Measurements from ENCODE around the gene LRRC8C.

Gene LRRC8C

DNA sequence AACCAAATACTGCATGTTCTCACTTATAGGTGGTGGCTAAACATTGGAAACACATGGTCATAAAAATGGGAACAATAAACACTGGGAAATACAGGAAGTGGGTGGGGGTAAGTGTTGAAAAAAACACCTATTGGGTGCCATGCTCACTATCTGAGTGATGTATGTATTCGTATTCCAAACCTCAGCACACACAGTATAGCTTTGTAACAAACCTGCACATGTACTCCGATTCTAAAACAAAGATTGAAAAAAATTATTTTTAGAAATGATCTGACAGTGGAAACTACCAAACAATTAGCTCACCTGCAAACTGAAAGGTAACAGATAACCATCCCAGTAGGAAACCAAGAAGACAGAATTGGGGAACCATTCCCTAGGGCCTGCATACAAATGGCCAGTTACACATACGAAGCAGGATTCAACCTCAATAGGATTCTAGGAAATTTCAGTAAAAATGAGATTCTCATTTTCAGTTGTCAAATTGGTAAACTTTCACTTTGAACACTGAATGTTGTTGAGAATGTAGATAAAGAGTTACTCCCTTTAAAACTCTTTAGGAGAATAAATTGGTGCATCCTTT, 99.8 kb downstream of the LRRC8C start:
- DNase-seq (ENCODE audit: low read depth), result no peak

DNA sequence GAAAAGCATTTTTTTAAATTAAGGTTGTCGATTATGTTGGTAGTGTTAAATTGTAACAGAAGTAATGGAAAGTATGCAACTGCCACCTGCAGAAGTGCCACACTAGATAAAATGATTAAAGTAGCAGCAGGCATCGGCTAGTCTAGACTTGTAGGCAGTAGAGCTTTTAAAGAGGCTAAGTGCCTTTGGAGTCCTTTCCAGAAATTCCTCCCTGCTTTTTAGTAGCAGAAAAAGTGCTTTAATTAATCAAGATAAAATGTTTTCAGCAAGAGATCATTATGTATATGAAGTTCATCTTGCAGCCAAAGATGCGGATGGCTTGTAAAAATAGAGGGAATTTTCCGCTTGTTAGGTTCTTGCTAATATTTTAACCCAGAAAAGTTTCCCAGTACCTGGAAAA, 100.8 kb downstream of the LRRC8C start:
- no peak for DNase-seq (ENCODE audit: low read depth)

DNA sequence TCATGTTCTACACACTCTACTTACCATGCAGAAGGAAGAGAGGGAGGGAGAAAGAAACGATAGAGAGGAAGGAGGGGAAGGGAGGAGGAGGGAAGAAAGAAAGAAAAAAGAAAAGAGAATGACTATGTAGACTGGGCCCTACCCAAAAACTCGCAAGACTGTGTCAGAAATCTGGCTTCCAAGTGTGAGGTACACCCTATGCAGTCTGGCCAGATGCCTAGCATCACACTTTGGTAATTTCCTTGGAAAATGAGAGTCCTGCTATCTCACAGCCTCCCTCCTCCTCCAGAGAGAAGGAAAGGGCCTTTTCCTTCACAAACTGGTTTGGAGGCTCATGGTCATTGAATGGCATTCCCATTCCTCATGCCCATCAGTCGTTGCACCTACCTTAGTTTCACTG, 101.5 kb downstream of the LRRC8C start:
- DNase-seq (ENCODE audit: low read depth), result no peak

DNA sequence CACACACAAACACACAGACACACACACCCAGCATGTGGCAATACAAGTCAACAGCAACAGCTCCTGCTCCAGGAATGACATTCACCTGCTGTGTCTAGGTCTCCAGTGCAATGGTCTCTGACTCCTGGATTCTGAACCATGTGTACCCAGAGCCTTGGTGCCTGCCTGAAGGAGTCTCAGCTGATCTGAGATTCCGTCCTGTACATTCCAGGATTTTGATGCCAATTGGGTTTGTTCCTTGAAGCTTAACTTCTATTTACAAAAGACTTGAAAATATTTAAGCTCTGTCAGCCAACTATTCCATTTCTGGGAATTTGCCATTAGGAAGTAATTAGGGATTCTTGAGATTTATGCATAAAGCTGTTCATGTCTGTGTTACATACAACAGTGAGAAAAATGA, 102.6 kb downstream of the LRRC8C start:
- DNase-seq (ENCODE audit: low read depth), result no peak

DNA sequence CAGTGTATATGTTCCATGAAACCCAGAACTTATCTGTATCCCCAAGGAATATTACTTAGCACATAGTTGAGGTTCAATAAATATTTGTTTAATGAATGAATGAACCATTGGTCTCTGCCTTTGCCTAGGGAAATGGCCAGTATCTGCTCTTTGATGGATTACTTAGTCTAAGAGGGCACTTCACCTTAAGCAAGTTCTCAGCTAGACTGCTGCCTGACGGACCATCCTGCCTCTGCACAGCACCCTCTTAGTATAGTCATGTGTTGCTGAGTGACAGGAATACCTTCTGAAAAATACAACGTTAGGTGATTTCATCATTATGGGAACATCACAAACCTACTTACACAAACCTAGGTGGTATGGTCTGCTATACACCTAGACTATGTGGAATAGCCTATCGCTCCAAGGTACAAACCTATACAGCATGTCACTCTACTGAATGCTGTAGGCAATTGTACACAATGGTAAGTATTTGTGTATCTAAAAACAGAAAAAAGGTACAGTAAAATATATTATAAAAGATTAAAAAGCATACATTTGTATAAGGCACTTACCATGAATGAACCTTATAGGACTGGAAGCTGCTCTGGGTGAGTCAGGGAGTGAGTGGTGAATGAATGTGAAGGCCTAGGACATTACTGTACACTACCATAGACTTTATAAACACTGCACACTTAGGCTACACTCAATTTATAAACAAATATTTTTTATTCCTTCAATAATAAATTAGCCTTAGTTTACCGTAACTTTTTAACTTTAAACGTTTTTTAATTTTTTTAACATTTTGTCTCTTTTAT, 104.2 kb downstream of the LRRC8C start:
- DNase-seq (ENCODE audit: low read depth), result peak; percentile 75

DNA sequence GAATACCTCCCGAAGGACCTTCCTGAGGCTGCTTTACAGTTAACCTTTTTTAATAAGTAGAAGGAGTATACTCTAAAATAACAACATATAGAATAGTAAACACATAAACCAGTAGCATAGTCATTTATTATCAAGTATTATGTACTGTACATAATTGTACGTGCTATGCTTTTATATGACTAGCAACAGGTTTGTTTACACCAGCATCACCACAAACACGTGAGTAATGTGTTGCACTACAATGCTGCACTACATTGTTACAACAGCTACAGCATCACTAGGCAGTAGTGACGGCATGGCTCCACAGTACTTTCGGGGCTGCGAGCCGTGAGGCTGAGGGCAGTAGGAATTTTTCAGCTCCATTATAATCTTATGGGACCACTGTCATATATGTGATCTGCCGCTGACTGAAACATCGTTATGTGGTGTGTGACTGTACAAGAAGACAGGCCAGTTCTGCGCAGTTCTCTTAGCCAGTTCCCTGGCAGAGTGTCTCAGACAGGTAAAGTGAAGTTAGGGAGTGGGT, 105.1 kb downstream of the LRRC8C start:
- peak; percentile 57 for DNase-seq (ENCODE audit: low read depth)

DNA sequence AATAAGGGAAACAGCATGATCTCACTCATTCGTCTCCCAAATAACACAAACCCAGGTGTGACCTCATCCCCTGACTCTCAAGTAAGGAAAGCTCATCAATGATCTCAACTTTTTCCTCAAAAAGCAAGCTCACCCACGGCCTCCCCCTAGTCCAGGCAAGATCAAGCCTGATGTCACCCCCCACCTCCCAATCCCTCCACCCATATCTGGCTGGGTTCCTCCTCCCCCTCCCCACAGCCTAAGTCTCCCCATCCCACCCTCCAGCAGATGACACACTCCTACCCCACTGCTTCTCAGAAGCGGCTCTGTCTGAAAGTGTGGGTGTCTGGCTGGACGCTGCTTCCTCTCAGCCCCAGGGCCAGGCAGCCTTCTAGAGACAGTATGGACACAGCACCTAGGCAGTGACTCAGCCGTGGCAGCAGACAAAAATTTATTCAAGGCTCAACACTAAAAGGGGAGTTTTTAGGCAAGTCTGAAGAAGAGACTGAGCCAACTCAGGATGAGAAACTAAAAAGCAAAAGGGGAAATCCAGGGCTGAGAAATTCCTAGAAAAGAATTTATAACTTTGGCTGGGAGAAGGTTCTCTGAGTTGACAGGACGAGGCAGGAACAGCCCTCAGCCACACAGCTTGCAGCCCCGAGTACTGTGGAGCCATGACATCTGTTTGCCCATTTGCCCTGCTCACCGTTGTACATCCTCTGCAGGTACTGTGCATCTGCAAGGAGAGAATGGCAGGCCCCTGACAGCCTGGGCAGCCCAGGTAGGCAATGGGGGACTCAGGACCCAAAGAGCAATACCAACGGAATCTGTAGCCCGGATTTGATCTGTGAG, 106.3 kb downstream of the LRRC8C start:
- DNase-seq (ENCODE audit: low read depth), result peak; percentile 73

DNA sequence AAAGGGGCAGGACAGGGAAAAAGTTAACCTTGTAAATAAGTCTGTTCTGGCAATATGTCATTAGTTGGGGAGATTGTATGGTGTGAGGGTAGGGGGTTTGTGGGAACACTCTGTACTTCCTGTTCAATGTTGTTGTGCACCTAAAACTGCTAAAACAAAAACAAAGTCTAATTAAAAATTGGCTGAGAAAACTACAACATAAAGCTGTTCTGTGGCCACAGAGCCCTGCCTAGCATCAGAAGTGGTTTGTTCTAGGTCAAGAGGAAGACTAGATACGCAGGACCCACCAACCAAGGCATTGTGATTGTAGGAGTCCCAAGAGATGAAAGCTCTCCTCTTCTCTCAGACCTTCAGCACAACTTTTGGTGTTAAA, 106.9 kb downstream of the LRRC8C start:
- no peak for DNase-seq (ENCODE audit: low read depth)

DNA sequence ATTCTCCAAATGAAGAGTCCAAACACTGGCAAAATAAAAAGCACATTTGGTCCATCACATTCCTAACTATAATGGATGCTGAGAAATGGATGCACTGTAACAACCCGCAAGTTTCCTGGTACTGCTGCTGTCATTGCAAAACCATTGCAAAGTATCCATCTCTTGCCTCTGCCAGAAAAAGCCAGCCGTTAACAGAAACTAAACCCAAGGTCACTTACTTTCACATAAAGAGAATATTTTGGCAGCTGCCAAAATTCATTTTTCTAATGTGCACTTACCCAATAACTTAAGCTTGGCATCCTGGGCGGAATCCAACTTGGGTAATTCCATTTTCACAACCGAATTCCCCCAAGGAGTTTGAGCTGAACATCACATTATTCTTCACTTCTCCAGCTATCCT, 110.9 kb downstream of the LRRC8C start:
- no peak for DNase-seq (ENCODE audit: low read depth)

DNA sequence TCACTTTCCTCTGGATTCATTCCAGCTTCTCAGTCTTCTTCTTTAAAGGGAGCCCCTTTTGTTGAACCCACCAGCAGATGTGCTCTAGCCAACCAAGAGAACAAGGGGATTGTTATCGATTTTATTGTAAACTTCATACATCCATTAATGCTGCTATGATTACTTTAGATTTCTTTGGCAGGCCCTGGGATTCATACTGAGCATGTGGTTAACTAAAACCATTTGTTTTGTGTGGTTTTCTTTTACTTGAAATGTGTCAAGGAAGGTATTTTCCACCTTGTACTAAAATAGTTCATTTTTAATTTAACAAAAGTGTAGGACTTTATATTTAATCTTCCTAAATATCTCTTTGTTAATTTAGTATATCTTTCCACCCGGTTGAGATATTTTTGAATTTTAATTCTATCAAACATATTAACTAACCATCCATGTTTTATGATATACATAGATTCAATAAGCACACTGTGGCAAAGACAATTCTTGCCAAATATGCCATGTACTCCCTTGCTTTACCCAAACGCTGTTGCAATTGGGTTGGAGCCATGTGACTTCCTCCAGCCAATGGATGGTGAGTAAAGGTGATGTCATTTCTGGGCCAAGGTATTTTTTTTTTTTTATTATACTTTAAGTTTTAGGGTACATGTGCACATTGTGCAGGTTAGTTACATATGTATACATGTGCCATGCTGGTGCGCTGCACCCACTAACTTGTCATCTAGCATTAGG, 113.7 kb downstream of the LRRC8C start:
- DNase-seq (ENCODE audit: low read depth), result no peak

DNA sequence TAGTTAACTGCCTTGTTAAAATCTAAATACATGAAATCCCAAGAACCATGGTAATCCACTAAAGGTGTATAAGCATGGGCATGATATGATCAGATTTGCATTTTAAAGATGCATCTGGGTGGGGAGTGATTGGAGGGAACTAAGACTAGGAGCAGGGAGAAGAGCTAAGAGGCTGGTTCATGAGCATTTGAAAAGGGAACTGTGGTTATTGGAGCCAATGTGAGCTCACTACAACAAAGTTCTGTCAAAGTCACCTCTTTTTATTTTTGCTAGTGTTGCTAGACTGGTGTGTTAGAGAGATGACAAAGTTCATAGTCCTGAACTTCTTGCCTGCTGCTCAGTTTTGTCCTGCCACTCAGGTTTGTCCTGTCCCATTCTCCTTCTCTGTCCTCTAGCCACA, 120.8 kb downstream of the LRRC8C start:
- DNase-seq (ENCODE audit: low read depth), result no peak

DNA sequence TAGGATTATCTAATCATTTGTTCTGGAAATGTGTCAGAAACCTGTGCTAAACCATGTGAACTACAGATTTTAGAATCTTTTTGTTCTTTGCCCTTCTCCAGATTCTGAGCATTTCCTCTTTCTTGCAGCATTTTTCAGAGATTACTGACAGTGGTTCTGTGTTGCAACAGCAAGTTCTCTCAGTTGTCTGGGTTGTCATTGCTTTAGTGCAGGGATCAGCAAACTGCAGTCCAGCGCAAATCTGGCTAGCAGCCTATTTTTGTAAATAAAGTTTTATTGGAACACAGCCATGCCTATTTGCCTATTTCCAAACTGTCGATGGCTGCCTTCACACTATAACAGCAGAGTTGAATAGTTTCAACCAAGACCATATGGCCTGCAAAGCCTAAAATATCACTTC, 121.6 kb downstream of the LRRC8C start:
- DNase-seq (ENCODE audit: low read depth), result peak; percentile 16

DNA sequence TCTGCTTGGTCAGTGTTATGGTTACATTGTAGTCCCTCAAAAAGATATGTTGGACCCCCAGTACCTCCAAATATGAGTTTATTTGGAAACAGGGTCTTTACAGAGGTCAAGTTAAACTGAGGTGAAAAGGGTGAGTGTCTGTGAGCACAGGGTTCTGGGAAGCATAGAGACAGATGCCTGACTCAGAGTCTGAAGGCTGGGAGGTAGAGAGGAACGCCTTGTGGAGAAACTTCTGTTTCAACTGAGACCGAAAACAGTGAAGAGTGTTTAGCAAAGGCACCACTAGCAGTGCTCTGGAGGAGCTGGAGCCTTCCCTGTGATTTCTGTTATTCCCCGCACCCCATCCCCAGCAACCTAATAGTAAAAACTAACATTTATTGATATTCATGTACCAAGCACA, 122.7 kb downstream of the LRRC8C start:
- no peak for DNase-seq (ENCODE audit: low read depth)

DNA sequence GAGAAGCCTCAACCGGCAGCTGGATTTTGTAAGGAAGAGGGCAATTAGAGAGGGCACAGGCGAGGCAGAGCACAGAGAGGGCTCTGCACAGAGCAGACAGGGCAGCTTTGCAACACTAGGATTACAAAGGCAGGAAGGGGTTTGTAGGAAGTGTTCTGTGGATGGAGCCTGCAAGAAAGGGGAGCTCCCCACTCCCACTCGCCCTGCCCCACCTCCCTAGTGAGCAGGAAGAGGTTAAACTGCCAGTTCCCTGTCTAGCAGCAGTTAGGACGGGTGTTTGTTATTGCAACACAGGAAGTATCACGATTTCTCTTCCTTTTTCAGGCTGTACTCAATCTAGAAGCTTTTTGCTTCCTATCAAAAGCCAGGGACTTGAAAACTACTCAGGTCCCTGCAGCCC, 124.6 kb downstream of the LRRC8C start:
- DNase-seq (ENCODE audit: low read depth), result no peak

DNA sequence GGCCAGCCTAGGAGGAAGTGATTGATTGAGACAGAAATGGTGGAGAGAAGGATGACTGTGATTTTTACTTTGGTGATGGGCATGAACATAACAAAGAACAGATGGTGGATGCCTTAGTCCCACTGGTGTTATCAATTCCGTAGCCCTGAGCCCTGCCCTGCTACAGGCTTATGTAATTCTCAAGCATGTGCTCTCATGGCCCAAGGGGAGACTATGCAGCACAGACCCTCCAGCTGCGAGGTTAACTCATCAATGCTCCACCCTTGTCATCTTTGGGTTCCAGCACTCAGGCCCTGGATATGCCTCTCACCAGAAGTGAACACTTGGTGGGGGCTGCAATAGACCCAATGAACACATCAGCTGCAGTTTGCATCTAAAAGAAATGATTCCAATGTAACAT, 125.2 kb downstream of the LRRC8C start:
- no peak for DNase-seq (ENCODE audit: low read depth)

DNA sequence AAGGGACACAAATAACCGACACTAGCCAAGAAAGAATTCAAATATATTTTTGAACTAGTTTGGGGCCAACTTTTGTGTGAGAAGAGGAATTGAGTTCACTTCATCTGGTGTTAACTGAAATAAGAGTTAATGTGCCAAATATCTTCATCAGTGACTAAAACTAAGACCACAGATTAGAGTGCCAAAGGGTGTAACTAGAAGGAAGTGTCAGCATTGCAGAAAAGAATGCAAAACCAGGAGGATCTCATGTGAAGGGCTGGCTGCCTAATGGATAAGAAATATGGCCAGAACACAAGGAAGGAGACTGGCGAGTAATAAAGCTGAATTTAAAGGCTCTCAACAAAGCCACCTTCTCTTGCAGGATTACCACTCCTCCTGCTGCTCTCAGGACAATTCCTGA, 126.1 kb downstream of the LRRC8C start:
- no peak for DNase-seq (ENCODE audit: low read depth)

DNA sequence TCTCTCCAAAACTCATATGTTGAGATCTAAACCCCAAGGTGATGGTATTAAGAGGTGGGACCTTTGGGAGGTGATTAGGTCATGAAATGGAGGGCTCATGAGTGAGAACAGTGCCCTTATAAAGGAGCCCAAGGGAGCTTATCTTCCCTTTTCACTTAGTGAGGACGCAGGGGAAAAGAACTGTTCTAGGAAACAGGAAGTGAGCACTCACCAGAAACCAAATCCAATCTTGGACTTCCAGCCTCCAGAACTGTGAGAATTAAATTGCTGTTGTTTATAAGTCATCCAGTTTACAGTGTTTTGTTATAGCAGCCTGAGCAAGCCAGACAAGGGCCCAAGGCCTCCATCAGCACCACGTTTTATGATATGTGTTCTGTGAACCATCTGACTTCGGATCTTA, 127.6 kb downstream of the LRRC8C start:
- no peak for DNase-seq (ENCODE audit: low read depth)

DNA sequence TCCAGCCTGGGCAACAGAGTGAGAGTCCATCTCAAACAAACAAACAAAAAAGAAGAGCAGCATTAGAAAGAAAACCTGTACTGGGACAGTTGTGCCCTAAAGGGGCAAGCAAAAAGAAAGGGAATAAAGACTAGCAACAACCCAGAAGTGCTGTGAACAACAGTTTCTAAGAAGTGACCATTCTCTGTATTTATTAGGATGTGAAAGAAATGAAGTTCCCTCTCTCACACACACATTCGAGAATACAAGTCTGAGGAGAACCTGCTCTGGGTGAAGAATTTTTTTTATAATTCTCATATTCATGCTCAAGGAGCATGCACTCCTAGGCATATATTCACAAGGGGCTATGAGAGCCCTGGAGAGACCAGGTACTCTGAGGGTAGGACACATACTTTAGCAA, 128.4 kb downstream of the LRRC8C start:
- no peak for DNase-seq (ENCODE audit: low read depth)

DNA sequence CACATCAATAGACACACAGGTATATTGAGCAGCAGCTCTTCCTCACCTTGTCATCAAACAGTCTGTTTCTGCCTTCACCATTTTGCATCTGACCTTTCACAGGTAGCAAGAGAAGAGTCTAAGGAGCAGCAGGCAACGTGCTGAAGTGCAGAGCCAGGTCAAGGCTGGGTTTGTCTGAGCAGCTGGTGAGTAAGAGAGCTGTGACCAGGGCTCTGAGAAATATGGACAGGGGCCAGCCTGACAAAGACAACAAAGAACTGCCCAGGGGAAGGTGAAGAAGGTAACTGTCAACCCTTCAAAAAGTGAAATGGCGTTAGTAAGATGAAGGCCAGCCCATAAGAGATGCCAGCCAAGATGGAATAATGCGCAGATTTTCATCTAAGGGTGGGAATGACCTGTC, 129.0 kb downstream of the LRRC8C start:
- no peak for DNase-seq (ENCODE audit: low read depth)

DNA sequence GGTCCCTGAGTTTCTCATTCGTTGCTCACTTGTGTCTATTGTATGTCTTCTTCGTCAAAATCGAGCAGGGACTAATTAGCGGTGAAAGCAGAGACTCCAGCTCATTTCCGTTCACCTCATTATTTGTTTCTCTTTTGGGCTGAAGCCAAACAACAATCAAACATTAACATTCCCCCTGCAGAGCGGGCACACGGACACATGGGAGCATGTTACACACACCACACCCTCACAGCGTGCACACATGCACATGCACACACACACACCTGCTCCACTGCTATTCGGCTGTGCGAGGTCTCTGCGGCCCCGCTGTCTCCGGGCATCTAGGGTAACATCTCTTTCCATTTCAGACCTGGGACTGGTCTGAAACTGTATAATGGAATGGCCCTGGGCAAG, 129.5 kb downstream of the LRRC8C start:
- no peak for DNase-seq (ENCODE audit: low read depth)

DNA sequence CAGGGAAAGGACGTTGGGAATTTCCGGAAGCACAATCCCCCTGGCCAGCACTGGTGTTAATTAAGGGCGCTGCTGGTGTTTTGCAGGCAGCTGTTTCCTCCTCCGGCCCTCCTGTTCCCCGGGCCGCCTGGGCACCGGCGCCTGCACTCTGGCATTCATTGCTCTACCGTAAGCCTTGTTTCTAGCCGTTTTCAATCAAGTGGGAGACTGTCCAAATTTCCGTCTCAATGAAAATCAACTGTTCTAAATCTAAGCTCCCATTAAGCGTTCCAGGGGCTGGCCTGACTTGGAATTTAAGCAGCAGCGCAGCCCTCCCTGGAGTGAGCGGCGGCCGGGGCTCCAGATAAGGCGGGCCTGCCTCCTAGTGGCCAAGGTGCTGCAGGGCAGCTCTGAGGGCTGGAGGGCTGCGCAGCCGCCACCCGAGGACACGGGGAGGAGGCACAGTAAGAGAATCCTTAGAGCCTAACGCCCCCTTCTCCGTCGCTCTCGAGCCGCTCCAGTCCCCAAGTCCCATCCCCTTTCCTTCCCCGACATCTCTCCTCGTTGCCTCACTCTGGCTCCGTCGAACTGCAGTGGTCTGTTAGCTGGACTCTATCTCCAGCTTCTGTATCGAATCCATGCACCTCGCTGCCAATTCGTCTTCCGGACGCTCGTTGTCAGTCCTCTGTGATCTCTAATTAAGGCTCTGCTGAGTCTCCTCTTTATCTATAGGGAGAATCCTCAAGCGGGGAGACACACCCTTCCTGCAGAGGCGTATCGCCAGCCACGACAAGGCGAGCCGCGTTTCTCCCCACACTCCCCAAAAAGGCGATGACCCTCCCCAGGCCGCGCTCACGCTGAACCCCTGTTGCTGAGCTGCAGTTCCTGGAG, 130.1 kb downstream of the LRRC8C start:
- peak; percentile 87 for DNase-seq (ENCODE audit: low read depth)
